Naive B cell (primary cell): Measurements from ENCODE around the gene GTF2E1. TPM values are rescaled to one million over a fixed set of nuclear protein-coding genes. Genes with fewer than 3 reads are reported as not detected.

Experiments
- ATAC-seq, 2 donors: fragments of 150-1000 bp; cut with Tn5 transposase; 2 replicates each; pipeline ENCODE4 v1.10.0; 2021; ENCODE audit warnings: low read depth in 2 of 2, mild to moderate bottlenecking in 2 of 2, moderate library complexity in 2 of 2
- DNase-seq: peaks from one replicate; pipeline ENCODE4 v3.0.0; 2022
- H3K27ac Mint-ChIP-seq, 6 donors: one replicate each; pipeline ENCODE4 v1.8.0; 2020 to 2022; ENCODE audit warnings: mild to moderate bottlenecking in 6 of 6, mixed read lengths in 6 of 6, moderate library complexity in 5 of 6, inconsistent platforms in 2 of 6
- H3K27me3 Mint-ChIP-seq, 3 donors: one replicate each; pipeline ENCODE4 v1.8.0; 2021 to 2022; ENCODE audit warnings: mixed read lengths in 3 of 3, mild to moderate bottlenecking in 1 of 3
- H3K36me3 Mint-ChIP-seq, 2 donors: one replicate each; pipeline ENCODE4 v1.8.0; 2020 to 2022; ENCODE audit warnings: mixed read lengths in 2 of 2, inconsistent platforms in 1 of 2, mild to moderate bottlenecking in 1 of 2
- H3K4me1 Mint-ChIP-seq, 3 donors: one replicate each; pipeline ENCODE4 v1.8.0; 2020 to 2022; ENCODE audit warnings: mixed read lengths in 3 of 3, inconsistent platforms in 1 of 3, mild to moderate bottlenecking in 1 of 3, moderate library complexity in 1 of 3
- H3K4me3 Mint-ChIP-seq, 8 donors: one replicate each; pipeline ENCODE4 v1.8.0; 2020 to 2022; ENCODE audit warnings: mild to moderate bottlenecking in 8 of 8, mixed read lengths in 8 of 8, moderate library complexity in 8 of 8, inconsistent platforms in 2 of 8
- H3K9me3 Mint-ChIP-seq, 7 donors: one replicate each; pipeline ENCODE4 v1.8.0; 2020 to 2022; ENCODE audit warnings: mixed read lengths in 7 of 7, mild to moderate bottlenecking in 5 of 7, inconsistent platforms in 2 of 7, moderate library complexity in 1 of 7
- polyA plus RNA-seq, 6 donors: library from polyadenylated mRNA; unstranded; fragments of 300-500 nt; fragmentation: Illumina TruSeq; gene quantifications; one replicate each; pipeline ENCODE4 v1.2.3, GENCODE V29; 2021; ENCODE audit warnings: low read depth in 6 of 6

Gene GTF2E1
- polyA plus RNA-seq, 6 donors from 2014 or later: 10.2 to 21.1 (median 14.1) TPM

DNA sequence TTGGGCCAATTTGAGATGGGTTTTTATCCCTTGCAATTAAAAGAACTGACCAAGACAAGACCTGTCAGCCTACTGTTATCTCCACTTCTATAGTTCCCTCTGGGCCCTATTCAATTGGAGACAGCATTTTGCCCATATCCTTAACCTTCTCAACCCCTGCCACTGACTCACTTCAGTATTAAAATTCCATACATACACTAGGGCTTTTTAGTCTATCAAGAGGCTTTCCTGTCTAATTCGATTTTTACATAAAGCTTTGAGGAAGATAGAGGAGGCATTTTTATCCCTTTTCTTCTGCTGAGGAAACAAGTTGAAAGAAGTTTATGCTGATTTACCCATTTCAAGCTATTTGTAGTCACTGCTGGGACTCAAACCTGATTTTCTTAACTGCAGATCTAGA is 51.1 kb downstream of the GTF2E1 start:
- H3K4me3 Mint-ChIP-seq: no peak overlapping the region
- no peaks in the 10 kb centered on the region for H3K4me1 Mint-ChIP-seq
- H3K36me3 Mint-ChIP-seq: no peaks in the 10 kb centered on the region
- no peaks in the 10 kb centered on the region for H3K9me3 Mint-ChIP-seq
- H3K27me3 Mint-ChIP-seq: peaks cover 0 to 7% (median 0%) of the 10 kb centered on the region in 3 donors
- DNase-seq (no peak), ATAC-seq (no peak)
- no peak overlapping the region for H3K27ac Mint-ChIP-seq

DNA sequence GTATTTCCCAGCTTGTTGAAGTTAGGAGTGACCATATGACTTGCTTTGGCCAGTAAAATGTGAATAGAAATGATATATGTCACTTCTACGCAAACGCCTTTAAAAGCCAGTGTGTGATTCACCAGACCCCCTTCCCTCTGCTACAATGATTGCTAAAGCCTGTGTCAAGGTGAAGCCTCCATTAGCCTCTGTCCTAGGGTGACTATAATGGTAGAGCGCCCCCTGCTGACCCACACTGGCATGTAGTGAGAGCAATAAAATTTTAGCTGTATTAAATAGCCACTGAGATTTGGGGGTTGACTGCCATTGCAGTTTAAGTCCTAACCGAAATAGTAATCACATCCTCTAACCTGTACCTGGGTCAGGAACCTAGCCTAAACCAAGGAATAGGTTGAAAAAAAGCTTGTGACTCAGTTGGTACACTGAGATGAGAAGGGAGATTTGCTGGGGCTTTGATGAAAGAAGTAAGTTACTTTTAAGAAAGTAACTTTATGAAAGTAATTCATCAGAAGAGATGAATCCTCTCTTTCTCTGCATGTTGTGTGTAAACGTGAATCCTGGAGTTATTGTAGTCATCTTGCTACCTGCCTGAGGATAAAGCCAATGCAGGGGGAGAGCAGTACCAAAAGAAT is 52.6 kb downstream of the GTF2E1 start:
- H3K27me3 Mint-ChIP-seq: peaks cover 0 to 7% (median 0%) of the 10 kb centered on the region in 3 donors
- no peak overlapping the region for H3K4me3 Mint-ChIP-seq
- H3K36me3 Mint-ChIP-seq: no peaks in the 10 kb centered on the region
- ATAC-seq (peak; percentile 76 to 78), DNase-seq (peak; percentile 55)
- peak overlapping the region in 1 of 6 donors; percentile 61 for H3K27ac Mint-ChIP-seq
- H3K4me1 Mint-ChIP-seq: no peaks in the 10 kb centered on the region
- H3K9me3 Mint-ChIP-seq: no peaks in the 10 kb centered on the region

DNA sequence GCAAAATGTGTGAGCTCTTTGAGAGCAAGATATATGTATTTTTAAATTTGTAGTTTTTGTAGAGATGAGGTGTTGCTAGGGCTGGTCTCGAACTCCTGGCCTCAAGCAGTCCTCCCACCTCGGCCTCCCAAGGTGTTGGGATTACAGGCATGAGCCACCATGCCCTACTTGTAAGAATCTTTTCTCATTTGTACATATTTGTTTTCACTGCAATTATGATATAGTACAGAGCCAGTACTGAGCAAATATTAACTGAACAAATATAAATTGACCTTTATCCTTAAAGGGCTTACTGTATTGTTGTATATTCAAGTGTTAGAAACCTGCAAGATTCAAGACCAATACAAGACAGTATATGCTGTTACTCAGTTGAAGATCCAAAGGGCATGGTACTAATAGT is 53.4 kb downstream of the GTF2E1 start:
- H3K4me1 Mint-ChIP-seq: no peaks in the 10 kb centered on the region
- H3K27ac Mint-ChIP-seq: no peak overlapping the region
- no peak overlapping the region for H3K4me3 Mint-ChIP-seq
- no peaks in the 10 kb centered on the region for H3K9me3 Mint-ChIP-seq
- peaks cover 0 to 7% (median 0%) of the 10 kb centered on the region in 3 donors for H3K27me3 Mint-ChIP-seq
- DNase-seq (no peak), ATAC-seq (no peak)
- no peaks in the 10 kb centered on the region for H3K36me3 Mint-ChIP-seq

DNA sequence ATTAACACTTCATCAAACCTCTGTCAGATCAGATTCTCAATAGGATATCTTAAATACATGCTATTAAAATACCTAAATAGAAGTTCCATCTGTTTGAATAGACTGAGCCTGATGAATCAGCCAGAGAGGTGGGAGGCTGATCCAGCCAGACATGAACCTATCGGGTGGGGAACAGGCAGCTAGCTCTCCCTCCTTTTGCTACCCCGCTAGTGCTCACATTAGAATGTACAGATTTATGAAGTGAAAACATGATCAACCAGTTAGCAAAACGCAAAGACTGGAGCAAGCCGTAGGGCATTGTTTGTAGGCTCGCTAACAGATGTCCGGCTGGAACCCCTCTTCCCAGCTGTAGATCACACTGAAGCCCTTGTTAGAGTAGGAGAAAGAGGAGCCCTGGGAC is 54.4 kb downstream of the GTF2E1 start:
- H3K4me1 Mint-ChIP-seq: no peaks in the 10 kb centered on the region
- H3K9me3 Mint-ChIP-seq: no peaks in the 10 kb centered on the region
- no peaks in the 10 kb centered on the region for H3K36me3 Mint-ChIP-seq
- ATAC-seq (no peak), DNase-seq (no peak)
- H3K27me3 Mint-ChIP-seq: peaks cover 0 to 10% (median 9%) of the 10 kb centered on the region in 3 donors
- no peak overlapping the region for H3K27ac Mint-ChIP-seq
- H3K4me3 Mint-ChIP-seq: no peak overlapping the region

DNA sequence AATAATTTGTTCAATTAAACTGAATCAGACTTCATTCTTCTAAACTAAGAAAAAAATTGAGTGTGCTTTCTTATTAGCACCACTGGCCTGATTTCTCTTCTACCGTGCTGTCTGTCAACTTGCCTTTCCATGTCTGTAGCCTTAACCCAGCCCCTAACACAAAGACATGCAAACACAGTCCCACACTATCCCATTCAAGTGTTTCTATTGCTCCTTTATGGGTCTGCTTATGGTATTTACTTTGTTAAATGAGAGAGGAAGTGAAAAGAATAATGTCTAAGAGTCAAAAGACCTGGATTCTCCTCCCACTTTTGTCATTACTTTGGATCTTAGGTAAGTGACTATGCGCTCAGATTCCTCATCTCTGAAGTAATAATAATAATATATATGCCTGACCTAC is 55.3 kb downstream of the GTF2E1 start:
- no peaks in the 10 kb centered on the region for H3K9me3 Mint-ChIP-seq
- H3K27me3 Mint-ChIP-seq: peaks cover 0 to 15% (median 12%) of the 10 kb centered on the region in 3 donors
- H3K4me3 Mint-ChIP-seq: no peak overlapping the region
- no peaks in the 10 kb centered on the region for H3K36me3 Mint-ChIP-seq
- no peak for ATAC-seq
- no peaks in the 10 kb centered on the region for H3K4me1 Mint-ChIP-seq
- no peak overlapping the region for H3K27ac Mint-ChIP-seq
- DNase-seq: no peak

DNA sequence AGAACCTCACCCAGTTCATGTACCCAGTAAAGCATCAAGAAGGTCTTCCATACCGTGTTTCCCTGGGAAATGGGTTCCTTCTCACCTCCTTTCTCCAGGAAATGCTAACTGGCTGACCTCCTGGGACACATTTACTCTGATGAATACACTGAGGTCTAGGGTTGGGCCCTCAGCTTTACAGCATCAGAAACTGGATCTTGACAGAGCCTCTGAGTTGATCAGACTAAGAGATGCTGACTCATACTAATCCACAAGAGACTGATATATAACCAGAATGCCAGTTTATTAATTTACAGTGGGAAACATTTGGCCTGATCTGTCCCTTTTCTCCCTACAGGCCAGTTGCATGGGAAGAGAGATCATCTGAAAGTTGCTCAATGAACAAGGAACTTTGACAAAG is 55.8 kb downstream of the GTF2E1 start:
- Mint-ChIP-seq H3K36me3 (no peaks in the 10 kb centered on the region), H3K4me3 (no peak overlapping the region), H3K27me3 (peaks cover 0 to 15% (median 12%) of the 10 kb centered on the region in 3 donors), H3K27ac (no peak overlapping the region), H3K4me1 (no peaks in the 10 kb centered on the region), H3K9me3 (no peaks in the 10 kb centered on the region)
- ATAC-seq: no peak
- DNase-seq: no peak

DNA sequence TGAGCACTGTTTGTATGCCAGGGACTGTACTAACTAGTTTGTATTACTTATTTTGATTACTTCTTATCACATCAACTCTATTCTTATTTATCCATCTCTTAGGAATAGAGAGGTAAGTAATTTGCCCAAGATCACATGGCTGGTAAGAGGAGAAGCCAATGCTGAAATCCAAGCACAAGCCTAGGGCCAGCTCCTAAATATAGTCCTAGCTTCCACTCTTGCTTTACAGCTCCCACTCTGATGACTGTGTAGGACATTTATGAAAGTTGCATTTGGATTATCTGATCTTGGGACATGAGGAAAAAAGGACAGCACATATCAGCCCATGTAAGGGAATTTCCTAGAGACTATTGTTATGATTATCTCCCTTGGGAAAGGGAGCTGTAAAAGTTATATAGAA is 58.1 kb downstream of the GTF2E1 start:
- H3K4me3 Mint-ChIP-seq: no peak overlapping the region
- H3K27ac Mint-ChIP-seq: no peak overlapping the region
- H3K36me3 Mint-ChIP-seq: no peaks in the 10 kb centered on the region
- no peaks in the 10 kb centered on the region for H3K4me1 Mint-ChIP-seq
- ATAC-seq: no peak
- peaks cover 18 to 21% (median 20%) of the 10 kb centered on the region in 3 donors for H3K27me3 Mint-ChIP-seq
- no peaks in the 10 kb centered on the region for H3K9me3 Mint-ChIP-seq
- DNase-seq: no peak

DNA sequence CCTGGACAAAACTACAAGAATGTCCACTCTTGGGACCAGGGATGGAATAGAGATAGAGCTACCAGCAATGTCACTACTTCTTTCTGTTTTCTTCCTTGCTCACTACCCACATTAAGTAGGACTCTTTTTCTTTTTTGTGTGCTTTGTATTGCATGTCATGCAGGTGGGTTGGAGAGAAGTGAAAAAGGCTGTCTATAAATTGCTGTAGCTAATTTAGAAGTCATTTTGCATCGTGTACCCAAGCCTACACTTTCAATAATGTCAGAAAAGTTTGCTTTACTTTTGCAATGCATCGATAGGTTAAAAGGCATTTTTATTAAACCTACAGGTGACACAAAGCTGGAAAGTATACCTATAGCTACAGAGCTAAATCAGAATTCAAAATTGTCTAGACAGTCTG is 58.9 kb downstream of the GTF2E1 start:
- ATAC-seq: no peak
- no peak overlapping the region for H3K4me3 Mint-ChIP-seq
- H3K27ac Mint-ChIP-seq: no peak overlapping the region
- no peaks in the 10 kb centered on the region for H3K9me3 Mint-ChIP-seq
- no peak for DNase-seq
- no peaks in the 10 kb centered on the region for H3K36me3 Mint-ChIP-seq
- peaks cover 25 to 28% (median 27%) of the 10 kb centered on the region in 3 donors for H3K27me3 Mint-ChIP-seq
- no peaks in the 10 kb centered on the region for H3K4me1 Mint-ChIP-seq

DNA sequence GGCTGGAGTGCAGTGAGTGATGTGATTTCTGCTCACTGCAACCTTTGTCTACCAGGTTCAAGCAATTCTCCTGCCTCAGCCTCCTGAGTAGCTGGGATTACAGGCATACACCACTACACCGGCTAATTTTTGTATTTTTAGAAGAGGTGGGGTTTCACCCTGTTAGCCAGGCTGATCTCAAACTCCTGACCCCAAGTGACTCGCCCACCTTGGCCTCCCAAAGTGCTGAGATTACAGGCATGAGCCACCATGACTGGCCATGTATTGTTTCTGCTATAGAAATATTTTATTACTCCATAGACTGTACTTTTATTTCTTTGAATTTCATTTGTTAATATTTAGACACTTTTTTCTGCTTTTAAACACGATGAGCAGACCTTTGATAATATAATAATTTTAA is 60.4 kb downstream of the GTF2E1 start:
- Mint-ChIP-seq H3K4me1 (no peaks in the 10 kb centered on the region), H3K27ac (no peak overlapping the region), H3K4me3 (no peak overlapping the region), H3K9me3 (no peaks in the 10 kb centered on the region), H3K27me3 (peaks cover 26 to 30% (median 26%) of the 10 kb centered on the region in 3 donors), H3K36me3 (no peaks in the 10 kb centered on the region)
- no peak for ATAC-seq
- no peak for DNase-seq

DNA sequence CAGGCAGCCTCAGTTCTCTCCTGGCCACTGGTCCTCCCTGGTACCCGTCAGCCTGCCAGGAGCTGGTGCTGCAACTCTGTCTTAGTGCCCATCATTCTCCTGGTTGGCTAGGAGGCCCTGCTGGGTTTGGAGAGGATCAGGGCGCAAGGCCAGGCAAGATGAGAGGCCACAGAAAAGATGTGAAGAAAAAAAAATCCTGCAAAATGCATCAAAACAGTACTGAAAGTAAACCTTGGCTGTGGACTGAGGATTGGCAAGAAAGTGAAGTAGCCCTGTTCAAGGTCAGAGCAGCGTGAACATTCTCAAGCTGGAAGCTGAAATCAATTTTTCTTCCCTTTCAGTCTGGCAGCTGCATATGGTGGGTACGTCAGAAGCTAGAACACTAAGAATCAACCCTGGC is 74.2 kb downstream of the GTF2E1 start:
- H3K9me3 Mint-ChIP-seq: peaks cover 0 to 5% (median 0%) of the 10 kb centered on the region in 7 donors
- ATAC-seq: no peak

DNA sequence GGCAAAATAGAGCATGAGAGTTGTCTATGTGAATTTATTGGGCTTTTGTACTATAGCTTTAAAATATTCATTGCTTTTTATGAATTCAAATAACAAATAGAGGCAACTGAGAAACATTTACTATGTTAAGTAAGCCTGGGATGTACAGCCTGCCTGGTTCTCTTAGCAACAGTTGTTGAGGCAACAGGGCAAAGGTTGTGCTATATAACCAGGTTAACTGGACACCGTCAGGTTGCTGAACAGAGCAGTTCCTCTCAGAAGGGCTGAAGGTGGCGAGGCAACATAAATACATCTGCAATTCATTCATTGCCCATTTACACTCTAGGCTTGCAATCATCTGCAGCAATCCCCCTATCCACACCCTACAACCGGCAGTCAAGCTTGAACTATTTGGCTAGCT is 78.2 kb downstream of the GTF2E1 start:
- H3K4me3 Mint-ChIP-seq: no peak overlapping the region

More for the DNA sequence above, 74.2 kb downstream of the GTF2E1 start:
- no peak overlapping the region for H3K27ac Mint-ChIP-seq
- DNase-seq: no peak
- H3K27me3 Mint-ChIP-seq: peaks cover 20 to 52% (median 26%) of the 10 kb centered on the region in 3 donors
- H3K36me3 Mint-ChIP-seq: no peaks in the 10 kb centered on the region
- no peak overlapping the region for H3K4me3 Mint-ChIP-seq
- no peaks in the 10 kb centered on the region for H3K4me1 Mint-ChIP-seq

DNA sequence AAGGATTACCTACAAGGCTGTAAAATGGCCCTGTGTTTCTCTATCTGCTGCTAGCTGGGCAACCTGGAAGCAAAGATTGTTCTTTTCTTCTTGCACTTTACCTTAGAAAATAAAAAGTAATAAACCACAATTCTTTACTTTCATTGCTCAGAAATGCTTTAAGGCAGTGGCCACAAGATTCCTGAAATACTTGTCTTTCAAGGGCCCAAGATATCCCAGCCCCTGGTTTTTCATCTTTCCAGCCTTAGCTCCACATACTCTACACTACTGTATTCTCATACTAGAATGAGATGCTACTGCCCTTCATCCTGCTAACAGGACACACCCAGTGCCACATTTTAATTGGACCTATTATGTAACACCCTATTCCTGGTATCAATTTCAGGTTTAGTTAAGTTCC is 78.9 kb downstream of the GTF2E1 start:
- ATAC-seq: no peak
- Mint-ChIP-seq H3K4me3 (no peak overlapping the region), H3K4me1 (no peaks in the 10 kb centered on the region), H3K27ac (no peak overlapping the region), H3K9me3 (no peaks in the 10 kb centered on the region), H3K27me3 (peaks cover 13 to 42% (median 16%) of the 10 kb centered on the region in 3 donors), H3K36me3 (no peaks in the 10 kb centered on the region)
- DNase-seq: no peak

More for the DNA sequence above, 78.2 kb downstream of the GTF2E1 start:
- H3K4me1 Mint-ChIP-seq: no peaks in the 10 kb centered on the region
- H3K36me3 Mint-ChIP-seq: no peaks in the 10 kb centered on the region
- H3K27me3 Mint-ChIP-seq: peaks cover 12 to 36% (median 18%) of the 10 kb centered on the region in 3 donors
- no peaks in the 10 kb centered on the region for H3K9me3 Mint-ChIP-seq
- ATAC-seq: no peak
- no peak overlapping the region for H3K27ac Mint-ChIP-seq
- DNase-seq: no peak

DNA sequence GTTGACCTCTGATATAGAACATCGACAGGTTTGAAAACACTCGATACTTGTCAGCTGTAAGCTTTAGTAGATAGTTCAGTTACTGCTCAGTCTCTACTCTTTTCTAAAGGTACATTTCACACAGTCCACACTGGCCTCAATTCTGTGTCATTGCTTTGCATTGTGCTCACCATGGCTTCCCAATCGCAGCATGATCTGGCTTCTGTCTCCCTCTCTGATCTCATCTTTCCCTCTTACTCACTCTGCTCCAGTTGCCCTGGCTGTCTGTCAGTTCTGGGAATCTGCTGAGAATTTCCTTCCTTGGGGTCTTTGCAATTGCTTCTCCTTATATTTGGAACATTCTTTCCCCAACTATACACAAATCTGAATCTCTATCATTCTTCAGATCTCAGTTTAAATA is 80.6 kb downstream of the GTF2E1 start:
- H3K27me3 Mint-ChIP-seq: peaks cover 12 to 29% (median 14%) of the 10 kb centered on the region in 3 donors
- no peaks in the 10 kb centered on the region for H3K36me3 Mint-ChIP-seq
- H3K27ac Mint-ChIP-seq: no peak overlapping the region
- no peak overlapping the region for H3K4me3 Mint-ChIP-seq
- no peaks in the 10 kb centered on the region for H3K9me3 Mint-ChIP-seq
- ATAC-seq: no peak
- no peaks in the 10 kb centered on the region for H3K4me1 Mint-ChIP-seq
- no peak for DNase-seq

DNA sequence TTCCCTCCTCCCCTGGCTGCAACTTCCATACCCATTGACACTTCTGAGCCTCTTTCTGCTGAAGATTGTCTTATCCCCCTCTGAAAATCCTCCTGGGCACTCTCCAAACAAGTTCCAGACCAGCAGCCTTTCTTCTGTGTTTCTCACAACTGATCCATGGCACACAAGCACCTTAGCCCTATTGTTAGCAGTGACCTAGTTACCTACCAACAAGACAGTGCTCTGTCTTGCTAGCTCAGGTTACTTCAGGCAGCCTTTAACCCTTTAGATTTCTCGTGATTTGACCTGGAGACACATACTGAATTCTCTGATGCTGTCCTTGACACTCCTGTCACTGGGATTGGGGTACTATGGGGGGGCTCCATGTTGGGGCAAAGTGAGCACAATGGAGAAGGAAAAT is 82.1 kb downstream of the GTF2E1 start:
- ATAC-seq: no peak
- Mint-ChIP-seq H3K4me3 (no peak overlapping the region), H3K4me1 (no peaks in the 10 kb centered on the region), H3K27ac (peak overlapping the region in 1 of 6 donors; percentile 28), H3K36me3 (no peaks in the 10 kb centered on the region), H3K27me3 (peaks cover 10 to 19% (median 15%) of the 10 kb centered on the region in 3 donors), H3K9me3 (peaks cover 0 to 1% (median 0%) of the 10 kb centered on the region in 7 donors)
- DNase-seq: no peak
